Ovary (tissue), 9 donors: ENCODE data around the gene ARNT2. TPM values are rescaled to one million over a fixed set of nuclear protein-coding genes. Genes with fewer than 3 reads are reported as not detected.

Experiments
- DNase-seq, 5 donors: peaks; one replicate each; pipeline ENCODE4 v3.0.0-alpha.2; 2019 to 2020
- H3K27ac ChIP-seq, 2 donors: fragments of 200-600 bp; one replicate each; pipeline versions ENCODE4 v1.5.1 to v1.8.0; 2019 to 2022
- H3K27me3 ChIP-seq: fragments of 200-600 bp; one replicate; pipeline ENCODE4 v1.8.0; 2022
- H3K36me3 ChIP-seq: fragments of 200-600 bp; sonication (generic); one replicate; pipeline ENCODE4 v1.5.1; 2019
- H3K4me1 ChIP-seq: one replicate; pipeline ENCODE4 v1.8.1; 2013; ENCODE audit warnings: mild to moderate bottlenecking, moderate library complexity; ENCODE audit not compliant: insufficient read depth
- H3K4me3 ChIP-seq: fragments of 200-600 bp; sonication (generic); one replicate; pipeline ENCODE4 v1.5.1; 2017
- H3K9me3 ChIP-seq, 2 donors: fragments of 200-600 bp in 1 of 2; sonication (generic) in 1 of 2; one replicate each; pipeline versions ENCODE4 v1.5.1 to v1.8.1; 2013 to 2019; ENCODE audit warnings: mild to moderate bottlenecking in 1 of 2, moderate library complexity in 1 of 2
- CTCF ChIP-seq, 3 donors: fragments of 450-650 bp in 2 of 3; fragments of 200-600 bp in 1 of 3; IDR thresholded peaks; one replicate each; pipeline versions ENCODE4 v1.5.1 to v1.8.0; 2016 to 2022; ENCODE audit warnings: antibody characterized with exemption in 3 of 3, mild to moderate bottlenecking in 1 of 3
- EP300 ChIP-seq: sonication (generic); formaldehyde crosslinking; IDR thresholded peaks from one replicate; pipeline ENCODE4 v1.6.1; 2017; ENCODE audit warnings: antibody characterized with exemption
- POLR2A ChIP-seq: fragments of 450-650 bp; IDR thresholded peaks from one replicate; pipeline ENCODE4 v1.6.1; 2017; ENCODE audit warnings: antibody characterized with exemption, mild to moderate bottlenecking, moderate library complexity
- WGBS, 3 donors: extraction: QIAGEN DNeasy Blood & Tissue Kit in 1 of 3; methylation state at CpG; one replicate each; pipeline versions ENCODE4 v1.1.5 to v1.1.7; 2013 to 2017; 5-methylcytosine and 5-hydroxymethylcytosine counted together
- intact Hi-C, 4 donors: fragments of 100-400 bp; cut with DNase I; formaldehyde crosslinking; loops; one replicate each; pipeline versions ENCODE4 v1.11.0 to v1.15.1; 2022 to 2023
- polyA plus RNA-seq, 2 donors: library from polyadenylated mRNA; stranded (reverse); fragments of 200-250 nt in 1 of 2; fragments of 350-450 nt in 1 of 2; fragmentation: Illumina TruSeq in 1 of 2; extraction: RNeasy Lipid Tissue Mini Kit (QIAGEN cat#74804) in 1 of 2; gene quantifications; one replicate each; pipeline ENCODE4 v1.2.3, GENCODE V29; 2013 to 2014
- total RNA-seq, 7 donors: library from RNA; depleted of rRNA in 2 of 7; stranded (reverse); fragments of >200 nt in 2 of 7; fragmentation: NEBNext Ultra II Directional in 3 of 7; extraction: Animal tissue kit (Norgen Biotek cat#: 25700) in 3 of 7; gene quantifications; one replicate each; pipeline versions ENCODE4 v1.1.0 to v1.2.4, GENCODE V29; 2016 to 2023
- donor health status: DM: no; HTN: no; CAD: no; lungs with moderate emphysema.
- donor health status: DM: no; HTN: no; CAD: no.
- donor health status: Bipolar disorder and iron deficiency.
- donor health status: DM: yes; HTN: yes; CAD: no.
- donor health status: DM: no; HTN: no; CAD: no.
- donor health status: DM: yes; HTN: yes; CAD: no.

The ARNT2 gene
- total and polyA plus RNA-seq, 9 donors: 11.0 to 20.5 (median 16.2) TPM

GRCh38 chr15:80441714-80442113 lies 37.5 kb downstream of the ARNT2 start:
- H3K27ac ChIP-seq: no peak overlapping the region
- no peak overlapping the region for H3K4me3 ChIP-seq
- 85 to 89% (median 88%) methylated on average over 7 of the region's 7 CpGs for WGBS, 3 donors
- no peaks in the 10 kb centered on the region for H3K9me3 ChIP-seq
- no peak for DNase-seq
- intact Hi-C loops: no loop called here
- H3K36me3 ChIP-seq: no peaks in the 10 kb centered on the region
- TF ChIP-seq EP300: no peak
- H3K4me1 ChIP-seq: no peaks in the 10 kb centered on the region
- H3K27me3 ChIP-seq: no peaks in the 10 kb centered on the region

GRCh38 chr15:80442728-80443403 lies 38.7 kb downstream of the ARNT2 start:
- intact Hi-C loops: no loop called here
- Histone ChIP-seq H3K4me1 (no peaks in the 10 kb centered on the region), H3K36me3 (no peaks in the 10 kb centered on the region), H3K27me3 (no peaks in the 10 kb centered on the region), H3K4me3 (no peak overlapping the region), H3K9me3 (no peaks in the 10 kb centered on the region), H3K27ac (no peak overlapping the region)
- no peak for DNase-seq
- no peak for TF ChIP-seq POLR2A
- TF ChIP-seq CTCF (IDR thresholded peaks at IDR 0.05): no peak
- TF ChIP-seq EP300: no peak
- 90 to 93% (median 92%) methylated on average over 6 of the region's 6 CpGs for WGBS, 3 donors

- H3K9me3 ChIP-seq: no peaks in the 10 kb centered on the region
- no peak for TF ChIP-seq EP300
- TF ChIP-seq CTCF (IDR thresholded peaks at IDR 0.05): no peak
- TF ChIP-seq POLR2A: no peak
- no peak overlapping the region for H3K27ac ChIP-seq
- H3K4me1 ChIP-seq: no peaks in the 10 kb centered on the region
- WGBS, 3 donors: 93 to 98% (median 94%) methylated on average over 4 of the region's 4 CpGs
- H3K36me3 ChIP-seq: no peaks in the 10 kb centered on the region
- no peaks in the 10 kb centered on the region for H3K27me3 ChIP-seq
- intact Hi-C loops: no loop called here
- DNase-seq: no peak
- H3K4me3 ChIP-seq: no peak overlapping the region
Measured at GRCh38 chr15:80444680-80445251, 40.6 kb downstream of the ARNT2 start.

- H3K27me3 ChIP-seq: no peaks in the 10 kb centered on the region
- H3K36me3 ChIP-seq: no peaks in the 10 kb centered on the region
- no peak for DNase-seq
- H3K4me3 ChIP-seq: no peak overlapping the region
- peaks cover 2% of the 10 kb centered on the region for H3K4me1 ChIP-seq
- intact Hi-C loops: no loop called here
- 76 to 87% (median 79%) methylated on average over 13 of the region's 13 CpGs for WGBS, 3 donors
- no peaks in the 10 kb centered on the region for H3K9me3 ChIP-seq
- H3K27ac ChIP-seq: no peak overlapping the region
- TF ChIP-seq POLR2A (no peak), CTCF (IDR thresholded peaks at IDR 0.05) (no peak)
Measured at GRCh38 chr15:80445300-80446041, 41.3 kb downstream of the ARNT2 start.

- H3K4me1 ChIP-seq: peaks cover 4% of the 10 kb centered on the region
- intact Hi-C loops: no loop called here
- no peaks in the 10 kb centered on the region for H3K27me3 ChIP-seq
- no peak for TF ChIP-seq EP300
- TF ChIP-seq CTCF (IDR thresholded peaks at IDR 0.05): no peak
- no peak for TF ChIP-seq POLR2A
- no peak for DNase-seq
- H3K9me3 ChIP-seq: no peaks in the 10 kb centered on the region
- H3K36me3 ChIP-seq: no peaks in the 10 kb centered on the region
- no peak overlapping the region for H3K27ac ChIP-seq
- H3K4me3 ChIP-seq: no peak overlapping the region
Measured at GRCh38 chr15:80447077-80447476, 42.9 kb downstream of the ARNT2 start.
